Measurements from ENCODE around the gene SAMD13. TPM values are rescaled to one million over a fixed set of nuclear protein-coding genes. Genes with fewer than 3 reads are reported as not detected.

The SAMD13 gene
- 7.8 TPM for total RNA-seq

GRCh38 chr1:84301004-84301784, at the start of gene SAMD13:
Gene SAMD13 (plus strand): TSS chr1:84301708. CDS start chr1:84303235, 1,527 bp downstream.

GRCh38 chr1:84398175-84399155, 97.0 kb downstream of the SAMD13 start, which contains the start of gene DNASE2B:
Gene DNASE2B (plus strand): TSS chr1:84398484. CDS start chr1:84398565, 81 bp downstream.

Small RNAs within 50 kb of the gene (small RNA-seq; reads per million reads assigned to genes)
- not detected for gene RF00410

Other genes with a start within 250 kb of the SAMD13 start
- gene PRKACB, start 157.4 kb upstream of the SAMD13 start, total RNA-seq = 456 TPM
- gene DNASE2B, start 96.8 kb downstream of the SAMD13 start, total RNA-seq = 0.23 TPM
- 29.8 TPM for gene RPF1, start 177.6 kb downstream of the SAMD13 start, total RNA-seq
- gene SPATA1, start 204.7 kb downstream of the SAMD13 start, total RNA-seq = 1.4 TPM
- 6.7 TPM for gene GNG5, start 204.9 kb downstream of the SAMD13 start, total RNA-seq

All from diencephalon (tissue), 1 donor.